ENCODE data around the gene NMNAT2.
A peak's percentile ranks its signal among the peaks of the same experiment; 100 is the strongest.

The NMNAT2 gene

DNA sequence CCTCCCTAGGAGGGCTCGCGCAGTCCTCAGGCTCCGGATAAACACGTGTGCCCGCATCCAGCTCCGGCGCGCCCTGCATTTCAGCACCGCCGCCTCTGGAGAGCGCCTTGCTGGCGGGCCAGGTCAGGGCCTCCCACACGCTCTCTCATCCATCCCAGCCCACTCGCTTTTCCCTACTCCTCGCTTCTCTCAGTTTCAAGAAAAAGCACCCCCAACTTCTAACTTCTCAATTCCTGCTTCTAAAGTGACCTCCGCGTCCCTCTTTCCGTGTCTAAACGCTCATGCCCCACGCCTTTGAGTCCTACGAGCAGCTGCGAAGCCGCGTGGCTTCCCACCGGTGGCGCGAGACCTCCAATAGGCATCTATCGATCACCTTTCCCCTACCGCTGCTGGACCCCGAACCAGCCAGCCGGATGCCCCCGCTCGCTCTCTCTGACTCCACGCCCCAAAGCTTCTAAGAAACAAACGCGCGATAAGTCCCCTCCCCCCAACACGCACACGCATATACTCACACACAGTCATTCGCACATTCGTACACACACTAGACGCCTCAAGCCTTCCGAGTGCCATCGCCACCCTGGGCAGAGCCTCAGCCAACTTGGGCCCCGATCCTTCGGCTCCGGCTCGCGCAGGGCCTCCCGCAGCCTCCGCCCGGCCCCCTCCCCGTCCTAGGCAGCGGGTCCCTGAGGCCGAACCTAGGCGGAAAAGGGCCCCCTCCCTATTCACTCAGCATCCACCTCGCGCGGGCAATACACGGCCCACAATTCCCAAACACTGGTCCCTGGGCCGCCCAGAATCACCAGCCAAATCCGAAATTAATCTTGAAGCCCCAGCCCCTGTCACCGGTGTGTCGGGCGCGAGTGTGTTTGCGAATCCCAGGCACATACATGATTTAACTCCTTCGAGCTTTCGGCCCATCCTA is 1.1 kb downstream of the NMNAT2 start:
- TF ChIP-seq FOXP2 (optimal IDR thresholded peaks at IDR 0.05; ENCODE audit: borderline replicate concordance, extremely low read depth, extremely low read length, insufficient read depth) (no peak), POLR2AphosphoS5 (IDR thresholded peaks at IDR 0.05; ENCODE audit: low read depth, low read length) (no peak), SIN3A (IDR thresholded peaks at IDR 0.05; ENCODE audit: borderline replicate concordance, insufficient read depth, low read length) (peak; percentile 54; the same call in 1 of the 2 replicates), TAF1 (IDR thresholded peaks at IDR 0.05; ENCODE audit: borderline replicate concordance, insufficient read depth, low read length) (no peak)
- TF ChIP-seq, protein P1, sequence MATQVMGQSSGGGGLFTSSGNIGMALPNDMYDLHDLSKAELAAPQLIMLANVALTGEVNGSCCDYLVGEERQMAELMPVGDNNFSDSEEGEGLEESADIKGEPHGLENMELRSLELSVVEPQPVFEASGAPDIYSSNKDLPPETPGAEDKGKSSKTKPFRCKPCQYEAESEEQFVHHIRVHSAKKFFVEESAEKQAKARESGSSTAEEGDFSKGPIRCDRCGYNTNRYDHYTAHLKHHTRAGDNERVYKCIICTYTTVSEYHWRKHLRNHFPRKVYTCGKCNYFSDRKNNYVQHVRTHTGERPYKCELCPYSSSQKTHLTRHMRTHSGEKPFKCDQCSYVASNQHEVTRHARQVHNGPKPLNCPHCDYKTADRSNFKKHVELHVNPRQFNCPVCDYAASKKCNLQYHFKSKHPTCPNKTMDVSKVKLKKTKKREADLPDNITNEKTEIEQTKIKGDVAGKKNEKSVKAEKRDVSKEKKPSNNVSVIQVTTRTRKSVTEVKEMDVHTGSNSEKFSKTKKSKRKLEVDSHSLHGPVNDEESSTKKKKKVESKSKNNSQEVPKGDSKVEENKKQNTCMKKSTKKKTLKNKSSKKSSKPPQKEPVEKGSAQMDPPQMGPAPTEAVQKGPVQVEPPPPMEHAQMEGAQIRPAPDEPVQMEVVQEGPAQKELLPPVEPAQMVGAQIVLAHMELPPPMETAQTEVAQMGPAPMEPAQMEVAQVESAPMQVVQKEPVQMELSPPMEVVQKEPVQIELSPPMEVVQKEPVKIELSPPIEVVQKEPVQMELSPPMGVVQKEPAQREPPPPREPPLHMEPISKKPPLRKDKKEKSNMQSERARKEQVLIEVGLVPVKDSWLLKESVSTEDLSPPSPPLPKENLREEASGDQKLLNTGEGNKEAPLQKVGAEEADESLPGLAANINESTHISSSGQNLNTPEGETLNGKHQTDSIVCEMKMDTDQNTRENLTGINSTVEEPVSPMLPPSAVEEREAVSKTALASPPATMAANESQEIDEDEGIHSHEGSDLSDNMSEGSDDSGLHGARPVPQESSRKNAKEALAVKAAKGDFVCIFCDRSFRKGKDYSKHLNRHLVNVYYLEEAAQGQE (IDR thresholded peaks at IDR 0.05; ENCODE audit: insufficient read depth in 1 of 2, low read depth in 2 of 2, low read length in 2 of 2): peak; percentile 93 to 97

GRCh38 chr1:183414365-183414764 is 3.8 kb downstream of the NMNAT2 start:
- TF ChIP-seq POLR2AphosphoS5 (IDR thresholded peaks at IDR 0.05; ENCODE audit: low read depth, low read length) (no peak), TAF1 (IDR thresholded peaks at IDR 0.05; ENCODE audit: borderline replicate concordance, insufficient read depth, low read length) (no peak), SIN3A (IDR thresholded peaks at IDR 0.05; ENCODE audit: borderline replicate concordance, insufficient read depth, low read length) (no peak), FOXP2 (optimal IDR thresholded peaks at IDR 0.05; ENCODE audit: borderline replicate concordance, extremely low read depth, extremely low read length, insufficient read depth) (no peak)
- TF ChIP-seq, protein P1 (IDR thresholded peaks at IDR 0.05; ENCODE audit: insufficient read depth in 1 of 2, low read depth in 2 of 2, low read length in 2 of 2): no peak

DNA sequence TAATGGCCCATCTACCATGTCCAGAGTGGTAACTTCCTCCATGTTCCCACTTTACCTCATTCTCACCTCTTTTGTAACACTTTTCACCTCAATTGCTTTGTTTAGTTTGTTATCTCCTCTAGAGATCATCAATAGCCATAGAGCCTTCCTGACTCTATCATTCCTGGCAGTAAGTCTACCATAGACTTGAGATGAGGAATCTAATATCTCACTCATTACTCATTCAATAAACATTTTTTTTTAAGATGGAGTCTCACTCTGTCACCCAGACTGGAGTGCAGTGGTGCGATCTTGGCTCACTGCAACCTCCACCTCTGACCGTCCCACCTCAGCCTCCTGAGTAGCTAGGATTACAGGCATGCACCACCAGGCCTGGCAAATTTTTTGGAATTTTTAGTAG is 7.1 kb downstream of the NMNAT2 start:
- TF ChIP-seq FOXP2 (optimal IDR thresholded peaks at IDR 0.05; ENCODE audit: borderline replicate concordance, extremely low read depth, extremely low read length, insufficient read depth) (no peak), TAF1 (IDR thresholded peaks at IDR 0.05; ENCODE audit: borderline replicate concordance, insufficient read depth, low read length) (no peak), POLR2AphosphoS5 (IDR thresholded peaks at IDR 0.05; ENCODE audit: low read depth, low read length) (no peak)
- TF ChIP-seq, protein P1 (IDR thresholded peaks at IDR 0.05; ENCODE audit: insufficient read depth in 1 of 2, low read depth in 2 of 2, low read length in 2 of 2): no peak

GRCh38 chr1:183407961-183408360 is 10.2 kb downstream of the NMNAT2 start:
- TF ChIP-seq SIN3A (IDR thresholded peaks at IDR 0.05; ENCODE audit: borderline replicate concordance, insufficient read depth, low read length) (no peak), FOXP2 (optimal IDR thresholded peaks at IDR 0.05; ENCODE audit: borderline replicate concordance, extremely low read depth, extremely low read length, insufficient read depth) (no peak), TAF1 (IDR thresholded peaks at IDR 0.05; ENCODE audit: borderline replicate concordance, insufficient read depth, low read length) (no peak), POLR2AphosphoS5 (IDR thresholded peaks at IDR 0.05; ENCODE audit: low read depth, low read length) (no peak)
- TF ChIP-seq, protein P1 (IDR thresholded peaks at IDR 0.05; ENCODE audit: insufficient read depth in 1 of 2, low read depth in 2 of 2, low read length in 2 of 2): no peak

Data from PFSK-1 (cell line).